CD8-positive, alpha-beta memory T cell (primary cell): ENCODE measurements around the gene ENO2. TPM values are rescaled to one million over a fixed set of nuclear protein-coding genes. Genes with fewer than 3 reads are reported as not detected.

ENCODE experiments used
- CTCF ChIA-PET: fragments of 350-600 bp; sonication (Branson Sonifier 250); formaldehyde crosslinking; loops from one replicate; lab custom pipeline; 2021; ENCODE audit warnings: antibody characterized with exemption; lab: Charles Lee
- POLR2A ChIA-PET: fragments of 350-600 bp; sonication (Branson Sonifier 250); formaldehyde crosslinking; loops from one replicate; lab custom pipeline; 2021; ENCODE audit warnings: antibody characterized with exemption; lab: Charles Lee
- DNase-seq, 5 donors: peaks; one replicate each; pipeline versions ENCODE4 v3.0.0 to v3.0.0-alpha.2; 2020 to 2022; ENCODE audit warnings: mixed read lengths in 1 of 5
- H3K27ac ChIP-seq: one replicate; pipeline ENCODE4 v1.7.0; 2013; ENCODE audit warnings: low read depth, mild to moderate bottlenecking, low read length, moderate library complexity
- H3K27me3 ChIP-seq: 2 replicates; pipeline ENCODE4 v1.7.0; 2013; ENCODE audit warnings: low read length, mild to moderate bottlenecking; ENCODE audit not compliant: insufficient read depth, poor library complexity, severe bottlenecking
- H3K36me3 ChIP-seq: 2 replicates; pipeline ENCODE4 v1.7.0; 2013; ENCODE audit warnings: mild to moderate bottlenecking, low read length, moderate library complexity; ENCODE audit not compliant: insufficient read depth
- H3K4me1 ChIP-seq: 2 replicates; pipeline ENCODE4 v1.7.0; 2013; ENCODE audit warnings: mild to moderate bottlenecking, low read length, moderate library complexity; ENCODE audit not compliant: insufficient read depth
- H3K4me3 ChIP-seq: 2 replicates; pipeline ENCODE4 v1.7.0; 2013; ENCODE audit warnings: mild to moderate bottlenecking, low read length
- H3K9me3 ChIP-seq: 2 replicates; pipeline ENCODE4 v1.7.0; 2013; ENCODE audit warnings: mild to moderate bottlenecking, low read length
- H3K27ac Mint-ChIP-seq, 8 donors: one replicate each; pipeline ENCODE4 v1.8.0; 2020 to 2021; ENCODE audit warnings: mixed read lengths in 8 of 8, mild to moderate bottlenecking in 6 of 8, inconsistent platforms in 3 of 8, moderate library complexity in 3 of 8
- H3K27me3 Mint-ChIP-seq, 2 donors: one replicate each; pipeline ENCODE4 v1.8.0; 2020 to 2021; ENCODE audit warnings: mixed read lengths in 2 of 2, mild to moderate bottlenecking in 1 of 2, moderate library complexity in 1 of 2
- H3K36me3 Mint-ChIP-seq, 3 donors: one replicate each; pipeline ENCODE4 v1.8.0; 2020 to 2021; ENCODE audit warnings: mixed read lengths in 3 of 3, inconsistent platforms in 1 of 3, mild to moderate bottlenecking in 1 of 3
- H3K4me1 Mint-ChIP-seq, 3 donors: one replicate each; pipeline ENCODE4 v1.8.0; 2020 to 2021; ENCODE audit warnings: mixed read lengths in 3 of 3, inconsistent platforms in 1 of 3, mild to moderate bottlenecking in 1 of 3
- H3K4me3 Mint-ChIP-seq, 7 donors: one replicate each; pipeline ENCODE4 v1.8.0; 2020 to 2021; ENCODE audit warnings: mixed read lengths in 7 of 7, mild to moderate bottlenecking in 6 of 7, moderate library complexity in 4 of 7, inconsistent platforms in 2 of 7
- H3K9me3 Mint-ChIP-seq, 5 donors: one replicate each; pipeline ENCODE4 v1.8.0; 2020 to 2022; ENCODE audit warnings: mixed read lengths in 5 of 5, mild to moderate bottlenecking in 3 of 5, moderate library complexity in 2 of 5, inconsistent platforms in 1 of 5
- polyA plus RNA-seq: library from polyadenylated mRNA; unstranded; fragments of 300-500 nt; fragmentation: Illumina TruSeq; gene quantifications from one replicate; pipeline ENCODE4 v1.2.3, GENCODE V29; 2021
- total RNA-seq, 2 experiments: library from RNA; stranded (reverse); gene quantifications; one replicate each; pipeline ENCODE4 v1.2.3, GENCODE V29; 2021

Gene ENO2
- total and polyA plus RNA-seq, 3 experiments from 2014 or later, result 36.4 to 131 (median 125) TPM

DNA sequence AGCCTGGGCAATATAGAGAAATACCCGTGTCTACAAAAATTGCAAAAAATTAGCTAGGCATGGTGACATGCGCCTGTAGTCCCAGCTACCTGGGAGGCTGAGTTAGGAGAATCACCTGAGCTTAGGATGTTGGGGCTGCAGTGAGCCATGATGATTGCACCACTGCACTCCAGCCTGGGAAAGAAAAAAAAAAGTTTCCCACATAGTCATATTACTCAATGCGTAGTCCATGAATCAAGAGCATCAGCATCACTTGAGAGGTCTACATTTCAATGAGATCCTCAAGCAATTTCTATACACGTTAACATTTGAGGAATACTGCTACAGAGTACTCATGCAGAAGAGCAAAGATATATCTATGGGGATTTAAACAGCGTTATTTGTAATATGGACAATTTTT, 15.0 kb upstream of the ENO2 start:
- CTCF ChIA-PET, result interaction anchor here (1.1 to 1.8 kb wide), 5 partner anchors 8 to 119 kb away, joined by 3 to 8 read pairs (median 4); partner anchors contain the start of genes LPCAT3 and SPSB2
- Histone ChIP-seq H3K4me1 (peaks cover 8% of the 10 kb centered on the region), H3K36me3 (no peaks in the 10 kb centered on the region), H3K27ac (no peak overlapping the region), H3K27me3 (no peaks in the 10 kb centered on the region), H3K9me3 (no peaks in the 10 kb centered on the region), H3K4me3 (no peak overlapping the region)
- Mint-ChIP-seq H3K4me1 (peaks cover 0 to 5% (median 0%) of the 10 kb centered on the region in 3 donors), H3K27ac (peak overlapping the region in 1 of 8 donors; percentile 35), H3K4me3 (no peak overlapping the region), H3K36me3 (no peaks in the 10 kb centered on the region), H3K9me3 (no peaks in the 10 kb centered on the region), H3K27me3 (peaks cover 0 to 4% of the 10 kb centered on the region in 2 donors)
- DNase-seq, result no peak
- POLR2A ChIA-PET, result interaction anchor here (0.6 kb wide), 1 partner anchor 210 kb away, joined by 4 read pairs; the partner anchor contains the start of gene ZNF384

DNA sequence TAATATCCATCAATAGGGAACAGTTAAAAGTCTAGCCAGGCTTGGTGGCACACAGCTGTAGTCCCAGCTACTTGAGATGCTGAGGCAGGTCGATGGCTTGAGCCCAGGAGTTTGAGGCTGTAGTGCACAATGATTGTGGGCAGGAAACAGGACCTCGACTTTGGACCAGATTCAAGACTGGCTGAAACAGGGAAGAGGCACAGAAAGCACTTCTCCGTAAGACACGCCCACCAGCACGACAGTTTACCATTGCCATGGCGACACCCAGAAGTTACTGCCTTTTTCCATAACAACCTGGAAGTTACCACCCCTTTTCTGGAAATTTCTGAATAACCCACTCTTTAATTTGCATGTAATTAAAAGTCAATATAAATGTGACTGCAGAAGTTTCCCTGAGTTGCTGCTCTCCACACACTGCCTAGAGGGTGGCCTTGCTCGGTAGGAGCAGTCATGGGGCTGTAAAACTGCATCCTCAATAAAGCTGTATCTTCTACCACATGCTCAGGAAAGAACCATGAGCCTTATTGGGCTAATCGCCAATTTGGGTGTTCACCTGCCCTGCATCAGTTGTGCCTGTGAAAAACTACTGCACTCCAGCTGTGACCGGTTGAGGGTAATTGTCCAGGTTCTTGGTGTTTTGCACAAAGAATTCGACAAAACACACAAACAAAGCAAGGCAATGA, 14.4 kb upstream of the ENO2 start:
- Histone ChIP-seq H3K4me1 (peaks cover 10% of the 10 kb centered on the region), H3K36me3 (no peaks in the 10 kb centered on the region), H3K4me3 (no peak overlapping the region), H3K27ac (no peak overlapping the region), H3K9me3 (no peaks in the 10 kb centered on the region), H3K27me3 (no peaks in the 10 kb centered on the region)
- DNase-seq, result no peak
- Mint-ChIP-seq H3K27ac (peak overlapping the region in 1 of 8 donors; percentile 35), H3K4me3 (no peak overlapping the region), H3K27me3 (peaks cover 0 to 4% of the 10 kb centered on the region in 2 donors), H3K36me3 (no peaks in the 10 kb centered on the region), H3K4me1 (peaks cover 0 to 5% (median 0%) of the 10 kb centered on the region in 3 donors), H3K9me3 (no peaks in the 10 kb centered on the region)
- CTCF ChIA-PET, result interaction anchor here (1.1 to 1.8 kb wide), 4 partner anchors 9 to 118 kb away, joined by 3 to 8 read pairs (median 4); partner anchors contain the start of genes LPCAT3 and SPSB2
- POLR2A ChIA-PET, result interaction anchor here (0.6 kb wide), 1 partner anchor 211 kb away, joined by 4 read pairs; the partner anchor contains the start of gene ZNF384

DNA sequence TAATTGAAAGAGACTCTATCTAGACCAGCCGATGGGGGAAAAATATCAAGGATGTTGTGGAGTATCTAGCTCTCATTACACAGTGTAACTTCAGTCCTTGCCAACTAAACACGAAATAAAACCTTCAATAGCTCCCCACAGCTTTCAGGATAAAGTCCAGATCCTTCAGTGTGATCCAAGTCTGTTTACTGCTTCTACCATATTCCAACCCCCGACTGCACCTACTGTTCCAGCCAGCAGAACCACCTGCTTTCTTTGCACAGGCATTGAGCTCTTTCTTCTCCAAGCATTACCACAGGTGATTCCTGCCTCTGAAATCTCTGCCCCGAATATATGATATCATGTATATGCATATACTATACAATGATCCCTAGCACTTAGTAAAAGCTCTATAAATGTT, 11.9 kb upstream of the ENO2 start:
- Histone ChIP-seq H3K27ac (no peak overlapping the region), H3K36me3 (no peaks in the 10 kb centered on the region), H3K4me1 (peaks cover 16% of the 10 kb centered on the region), H3K9me3 (no peaks in the 10 kb centered on the region), H3K4me3 (no peak overlapping the region), H3K27me3 (no peaks in the 10 kb centered on the region)
- no peaks in the 10 kb centered on the region for H3K9me3 Mint-ChIP-seq
- peaks cover 0 to 5% (median 0%) of the 10 kb centered on the region in 3 donors for H3K4me1 Mint-ChIP-seq
- ChIA-PET POLR2A (interaction anchor here (0.6 to 1.2 kb wide), 3 partner anchors 11 to 91 kb away, joined by 3 to 7 read pairs (median 3); no protein-coding TSS in a partner anchor), CTCF (interaction anchor here (0.9 to 7.9 kb wide), 4 partner anchors 9 to 50 kb away, joined by 3 to 50 read pairs (median 24); partner anchors contain the start of gene SPSB2)
- no peak overlapping the region for H3K4me3 Mint-ChIP-seq
- H3K36me3 Mint-ChIP-seq, result no peaks in the 10 kb centered on the region
- H3K27me3 Mint-ChIP-seq, result no peaks in the 10 kb centered on the region
- H3K27ac Mint-ChIP-seq, result peak overlapping the region in 3 of 8 donors; percentile 10 to 56 (median 30)
- no peak for DNase-seq

DNA sequence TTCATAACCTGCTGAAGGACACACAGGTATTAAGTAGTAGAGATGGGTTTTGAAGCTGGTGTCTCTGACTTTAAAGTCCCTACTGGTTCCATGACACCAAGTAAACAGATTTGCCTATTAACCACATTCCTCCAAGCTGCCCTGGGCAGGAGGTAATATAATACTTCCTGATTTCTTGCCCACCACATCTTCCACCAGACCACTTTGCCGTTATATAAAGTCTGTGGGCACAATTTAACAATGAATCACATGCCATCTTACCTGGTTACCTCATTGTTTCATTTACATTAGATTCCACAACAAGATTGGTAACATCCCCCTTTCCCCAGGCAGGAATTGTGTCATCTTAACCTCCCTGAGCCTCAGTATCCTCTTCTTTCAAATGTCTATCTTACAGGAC, 10.7 kb upstream of the ENO2 start:
- Histone ChIP-seq H3K36me3 (no peaks in the 10 kb centered on the region), H3K4me1 (peaks cover 16% of the 10 kb centered on the region), H3K4me3 (no peak overlapping the region), H3K27ac (no peak overlapping the region), H3K9me3 (no peaks in the 10 kb centered on the region), H3K27me3 (no peaks in the 10 kb centered on the region)
- Mint-ChIP-seq H3K9me3 (no peaks in the 10 kb centered on the region), H3K4me3 (peak overlapping the region in 1 of 7 donors; percentile 19), H3K4me1 (peaks cover 0 to 5% (median 0%) of the 10 kb centered on the region in 3 donors), H3K36me3 (peaks cover 0 to 5% (median 3%) of the 10 kb centered on the region in 3 donors), H3K27me3 (no peaks in the 10 kb centered on the region), H3K27ac (peak overlapping the region in 1 of 8 donors; percentile 78)
- no peak for DNase-seq
- POLR2A ChIA-PET, result interaction anchor here (1.5 kb wide), 1 partner anchor 13 kb away, joined by 5 read pairs; no protein-coding TSS in a partner anchor
- CTCF ChIA-PET, result interaction anchor here (1.1 to 7.9 kb wide), 3 partner anchors 12 to 114 kb away, joined by 3 to 50 read pairs (median 45); partner anchors contain the start of genes LPCAT3 and SPSB2

DNA sequence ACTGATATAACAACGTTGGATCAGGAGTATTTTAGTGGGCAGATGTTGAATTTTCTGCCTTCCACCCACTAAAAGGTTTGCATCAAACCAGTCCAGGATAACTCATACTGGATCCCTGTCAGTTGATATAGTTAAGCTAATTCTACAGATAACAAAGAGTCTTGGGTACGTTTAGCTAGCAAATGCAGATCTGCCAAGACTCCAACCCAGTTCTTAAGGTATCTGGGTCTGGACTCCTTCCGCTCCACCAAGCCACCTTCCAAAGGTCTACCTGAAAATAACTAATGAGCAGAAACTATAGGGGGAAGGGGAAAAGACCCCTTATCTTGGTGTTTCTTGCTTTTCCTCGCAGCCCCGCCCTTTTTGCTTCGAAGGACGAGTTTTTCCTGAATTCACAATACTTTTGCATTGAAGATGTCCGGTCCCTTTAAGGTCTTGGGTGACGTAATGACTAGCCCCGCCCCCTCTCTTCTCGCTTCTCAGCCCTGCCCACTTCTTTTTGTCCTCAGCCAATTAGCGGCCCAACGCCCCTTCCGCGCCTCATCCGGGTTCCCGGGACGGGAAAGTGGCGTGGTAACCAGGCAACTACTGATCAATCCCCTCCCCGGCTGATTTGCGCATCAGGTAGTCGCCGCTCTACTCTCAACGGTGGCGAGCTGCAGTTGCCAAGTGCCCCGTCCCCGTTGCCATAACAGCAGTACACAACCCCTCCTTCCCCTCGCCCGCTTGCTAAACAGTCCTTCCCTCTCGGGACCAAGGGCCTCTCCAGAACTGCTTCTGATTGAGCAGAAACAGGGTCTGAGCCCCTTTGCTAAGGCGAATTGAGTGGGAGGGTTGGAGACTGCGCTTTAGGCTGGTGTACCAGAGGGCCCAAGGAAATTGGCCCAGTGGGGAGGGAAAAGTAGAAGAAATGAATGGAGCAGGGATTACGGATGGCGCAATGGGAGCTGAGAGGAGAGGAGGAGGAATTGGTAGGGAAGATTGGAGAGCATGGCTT, 9.8 kb upstream of the ENO2 start, which contains the start of gene LRRC23:
TSS of gene LRRC23 (plus strand) at position 543 of the 997 bp plus-strand sequence. CDS start 812 bp downstream, outside the sequence.
- H3K36me3 ChIP-seq, result no peaks in the 10 kb centered on the region
- no peaks in the 10 kb centered on the region for H3K27me3 ChIP-seq
- peaks cover 0 to 5% (median 3%) of the 10 kb centered on the region in 3 donors for H3K36me3 Mint-ChIP-seq
- ChIA-PET CTCF (interaction anchor here (1.0 to 7.9 kb wide), 5 partner anchors 13 to 114 kb away, joined by 3 to 50 read pairs (median 5); partner anchors contain the start of genes LPCAT3 and SPSB2), POLR2A (interaction anchor here (0.9 to 1.6 kb wide), 4 partner anchors 9 to 53 kb away, joined by 3 to 10 read pairs (median 4); partner anchors contain the start of genes CDCA3, ENO2 and USP5)
- H3K9me3 ChIP-seq, result no peaks in the 10 kb centered on the region
- peak within 1 kb of the TSS in 1 of 8 donors; percentile 78 for H3K27ac Mint-ChIP-seq
- H3K4me1 Mint-ChIP-seq, result peaks cover 0 to 5% (median 0%) of the 10 kb centered on the region in 3 donors
- no peaks in the 10 kb centered on the region for H3K9me3 Mint-ChIP-seq
- peak within 1 kb of the TSS; percentile 86 for H3K4me3 ChIP-seq
- H3K4me1 ChIP-seq, result peaks cover 16% of the 10 kb centered on the region
- peak; percentile 97 to 99 (median 98) for DNase-seq
- no peaks in the 10 kb centered on the region for H3K27me3 Mint-ChIP-seq
- peak within 1 kb of the TSS; percentile 95 for H3K27ac ChIP-seq
- H3K4me3 Mint-ChIP-seq, result peak within 1 kb of the TSS in 1 of 7 donors; percentile 19

DNA sequence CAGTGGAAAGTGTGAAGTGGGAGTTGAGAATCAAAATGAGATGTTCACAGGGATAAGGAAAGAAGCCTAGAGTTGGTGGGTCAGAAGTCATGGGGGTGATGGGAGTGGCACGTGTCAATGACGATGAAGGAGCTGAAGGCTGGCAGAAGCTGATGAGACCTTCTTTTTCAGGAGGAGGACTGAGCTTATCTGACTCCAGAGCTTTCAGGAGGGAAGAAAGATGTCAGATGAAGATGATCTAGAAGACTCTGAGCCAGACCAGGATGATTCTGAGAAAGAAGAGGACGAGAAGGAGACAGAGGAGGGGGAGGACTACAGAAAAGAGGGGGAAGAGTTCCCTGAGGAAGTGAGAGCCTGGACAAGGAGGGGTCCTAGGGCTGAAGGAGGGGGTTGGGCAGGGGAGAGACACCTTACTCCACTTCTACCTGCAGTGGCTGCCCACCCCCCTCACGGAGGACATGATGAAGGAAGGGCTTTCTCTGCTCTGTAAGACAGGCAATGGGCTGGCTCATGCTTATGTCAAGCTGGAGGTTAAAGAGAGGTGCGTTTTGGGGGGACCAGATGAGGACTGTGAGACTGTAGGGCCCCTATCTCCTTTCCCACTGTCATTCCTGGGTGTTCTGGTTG, 8.9 kb upstream of the ENO2 start:
- no peaks in the 10 kb centered on the region for H3K9me3 ChIP-seq
- no peak for DNase-seq
- ChIA-PET POLR2A (interaction anchor here (0.9 to 1.6 kb wide), 4 partner anchors 9 to 54 kb away, joined by 3 to 10 read pairs (median 4); partner anchors contain the start of genes CDCA3, ENO2 and USP5), CTCF (interaction anchor here (1.0 to 7.9 kb wide), 4 partner anchors 14 to 36 kb away, joined by 3 to 50 read pairs (median 25); partner anchors contain the start of gene SPSB2)
- Mint-ChIP-seq H3K4me3 (no peak overlapping the region), H3K4me1 (peaks cover 0 to 5% (median 0%) of the 10 kb centered on the region in 3 donors), H3K27me3 (no peaks in the 10 kb centered on the region), H3K36me3 (peaks cover 0 to 5% (median 3%) of the 10 kb centered on the region in 3 donors), H3K27ac (no peak overlapping the region), H3K9me3 (no peaks in the 10 kb centered on the region)
- peak overlapping the region; percentile 95 for H3K27ac ChIP-seq
- H3K4me1 ChIP-seq, result peaks cover 16% of the 10 kb centered on the region
- no peaks in the 10 kb centered on the region for H3K36me3 ChIP-seq
- no peaks in the 10 kb centered on the region for H3K27me3 ChIP-seq
- peak overlapping the region; percentile 86 for H3K4me3 ChIP-seq
